GM23248 (cell line): Measurements from ENCODE around the gene ARHGEF28.

Experiments used
- EZH2 ChIP-seq: fragments of 200-600 bp; sonication (generic); IDR thresholded peaks from 2 replicates; pipeline ENCODE4 v1.6.1; 2018; ENCODE audit warnings: antibody characterized with exemption, mild to moderate bottlenecking; ENCODE audit not compliant: insufficient read depth, poor library complexity, severe bottlenecking
- EZH2phosphoT487 ChIP-seq: fragments of 200-600 bp; sonication (generic); IDR thresholded peaks from 2 replicates; pipeline ENCODE4 v1.6.1; 2018; ENCODE audit warnings: antibody characterized with exemption, moderate library complexity, mild to moderate bottlenecking, low read depth; ENCODE audit not compliant: insufficient read depth

- TF ChIP-seq EZH2 (no peak), EZH2phosphoT487 (no peak)
Observed at GRCh38 chr5:73735032-73735734, 109.2 kb downstream of the ARHGEF28 start.
